Measurements from ENCODE around the gene CUTC.

Gene CUTC

GRCh38 chr10:99784727-99785441, 52.9 kb downstream of the CUTC start:
- no peak for DNase-seq

- no peak for DNase-seq
These were observed 53.6 kb downstream of the CUTC start for GRCh38 chr10:99785646-99786045.

GRCh38 chr10:99787311-99787710, 55.3 kb downstream of the CUTC start:
- no peak for DNase-seq

GRCh38 chr10:99787782-99788445, 55.9 kb downstream of the CUTC start:
- DNase-seq = no peak

- no peak for DNase-seq
These were observed 56.7 kb downstream of the CUTC start for GRCh38 chr10:99788598-99789256.

GRCh38 chr10:99791831-99792230, 59.8 kb downstream of the CUTC start:
- DNase-seq = no peak

GRCh38 chr10:99793819-99794218, 61.8 kb downstream of the CUTC start:
- DNase-seq = no peak

- DNase-seq = no peak
These were observed 64.9 kb downstream of the CUTC start for GRCh38 chr10:99796928-99797327.

- no peak for DNase-seq
These were observed 66.0 kb downstream of the CUTC start for GRCh38 chr10:99798031-99798430.

GRCh38 chr10:99798920-99799319, 66.9 kb downstream of the CUTC start:
- no peak for DNase-seq

GRCh38 chr10:99799613-99800012, 67.6 kb downstream of the CUTC start:
- DNase-seq = peak; percentile 4

- DNase-seq = no peak
These were observed 72.4 kb downstream of the CUTC start for GRCh38 chr10:99804471-99804870.

GRCh38 chr10:99805190-99805589, 73.2 kb downstream of the CUTC start:
- no peak for DNase-seq
